DOHH2 (cell line): ENCODE results near the gene CTSD.

Experiments used
- EZH2phosphoT487 ChIP-seq: fragments of 200-600 bp; sonication (generic); IDR thresholded peaks from 2 replicates; pipeline ENCODE4 v1.6.1; 2017; ENCODE audit warnings: borderline replicate concordance, mild to moderate bottlenecking, antibody characterized with exemption, low read length, moderate library complexity, mixed read lengths
- TF ChIP-seq, protein P1 (sequence below): fragments of 200-600 bp; sonication (generic); IDR thresholded peaks from one replicate; pipeline ENCODE4 v1.5.1; 2014; ENCODE audit warnings: antibody characterized with exemption, mild to moderate bottlenecking, low read depth, low read length; ENCODE audit not compliant: poor library complexity, severe bottlenecking

DNA sequence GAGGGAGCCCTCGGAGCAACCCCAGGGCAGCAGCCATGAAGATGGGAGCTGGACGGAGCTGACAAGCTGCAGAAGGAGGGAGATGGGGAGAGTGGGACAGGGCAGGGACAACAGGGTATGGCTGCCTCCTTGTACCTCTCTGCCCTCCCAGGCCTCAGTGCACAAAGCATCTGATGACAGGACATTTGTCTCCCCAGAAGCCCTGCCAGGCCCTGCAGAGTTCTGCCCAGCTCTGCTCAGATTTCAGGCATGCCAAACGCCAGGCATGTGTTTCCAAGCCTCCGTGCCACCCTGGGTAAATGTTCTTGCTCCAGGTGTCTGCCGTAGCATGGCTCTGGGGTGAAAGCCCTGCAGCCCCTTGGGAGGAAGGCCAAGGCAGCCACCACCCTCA, 12.2 kb downstream of the CTSD start:
- TF ChIP-seq, protein P1, sequence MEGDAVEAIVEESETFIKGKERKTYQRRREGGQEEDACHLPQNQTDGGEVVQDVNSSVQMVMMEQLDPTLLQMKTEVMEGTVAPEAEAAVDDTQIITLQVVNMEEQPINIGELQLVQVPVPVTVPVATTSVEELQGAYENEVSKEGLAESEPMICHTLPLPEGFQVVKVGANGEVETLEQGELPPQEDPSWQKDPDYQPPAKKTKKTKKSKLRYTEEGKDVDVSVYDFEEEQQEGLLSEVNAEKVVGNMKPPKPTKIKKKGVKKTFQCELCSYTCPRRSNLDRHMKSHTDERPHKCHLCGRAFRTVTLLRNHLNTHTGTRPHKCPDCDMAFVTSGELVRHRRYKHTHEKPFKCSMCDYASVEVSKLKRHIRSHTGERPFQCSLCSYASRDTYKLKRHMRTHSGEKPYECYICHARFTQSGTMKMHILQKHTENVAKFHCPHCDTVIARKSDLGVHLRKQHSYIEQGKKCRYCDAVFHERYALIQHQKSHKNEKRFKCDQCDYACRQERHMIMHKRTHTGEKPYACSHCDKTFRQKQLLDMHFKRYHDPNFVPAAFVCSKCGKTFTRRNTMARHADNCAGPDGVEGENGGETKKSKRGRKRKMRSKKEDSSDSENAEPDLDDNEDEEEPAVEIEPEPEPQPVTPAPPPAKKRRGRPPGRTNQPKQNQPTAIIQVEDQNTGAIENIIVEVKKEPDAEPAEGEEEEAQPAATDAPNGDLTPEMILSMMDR = no peak
- TF ChIP-seq EZH2phosphoT487 = no peak
